ENCODE measurements around the gene CD99L2.

DNA sequence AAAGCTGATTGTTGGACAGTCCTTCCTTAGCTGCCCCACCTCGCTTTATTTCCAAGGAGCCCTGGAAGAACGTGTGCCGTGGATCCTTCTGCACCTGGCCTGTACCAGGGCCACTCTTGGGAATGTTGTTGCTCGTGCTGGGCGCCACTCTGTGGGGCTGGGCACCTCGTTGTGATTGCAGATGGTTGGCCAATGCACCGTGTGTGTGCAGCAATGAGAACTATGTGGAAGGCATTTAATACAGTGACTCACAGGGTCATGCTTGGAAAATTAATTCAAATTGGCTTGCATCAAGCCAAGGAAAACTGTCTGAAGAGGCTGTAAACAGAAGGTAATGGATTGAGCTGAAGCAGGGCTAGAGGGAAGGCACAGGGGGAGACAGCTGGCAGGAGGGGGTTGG, 37.0 kb upstream of the CD99L2 start:
- TF ChIP-seq, protein P1, sequence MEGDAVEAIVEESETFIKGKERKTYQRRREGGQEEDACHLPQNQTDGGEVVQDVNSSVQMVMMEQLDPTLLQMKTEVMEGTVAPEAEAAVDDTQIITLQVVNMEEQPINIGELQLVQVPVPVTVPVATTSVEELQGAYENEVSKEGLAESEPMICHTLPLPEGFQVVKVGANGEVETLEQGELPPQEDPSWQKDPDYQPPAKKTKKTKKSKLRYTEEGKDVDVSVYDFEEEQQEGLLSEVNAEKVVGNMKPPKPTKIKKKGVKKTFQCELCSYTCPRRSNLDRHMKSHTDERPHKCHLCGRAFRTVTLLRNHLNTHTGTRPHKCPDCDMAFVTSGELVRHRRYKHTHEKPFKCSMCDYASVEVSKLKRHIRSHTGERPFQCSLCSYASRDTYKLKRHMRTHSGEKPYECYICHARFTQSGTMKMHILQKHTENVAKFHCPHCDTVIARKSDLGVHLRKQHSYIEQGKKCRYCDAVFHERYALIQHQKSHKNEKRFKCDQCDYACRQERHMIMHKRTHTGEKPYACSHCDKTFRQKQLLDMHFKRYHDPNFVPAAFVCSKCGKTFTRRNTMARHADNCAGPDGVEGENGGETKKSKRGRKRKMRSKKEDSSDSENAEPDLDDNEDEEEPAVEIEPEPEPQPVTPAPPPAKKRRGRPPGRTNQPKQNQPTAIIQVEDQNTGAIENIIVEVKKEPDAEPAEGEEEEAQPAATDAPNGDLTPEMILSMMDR (IDR thresholded peaks at IDR 0.05; ENCODE audit: low read depth, low read length, poor library complexity, severe bottlenecking) = no peak
- no peak for TF ChIP-seq EZH2phosphoT487 (IDR thresholded peaks at IDR 0.05; ENCODE audit: borderline replicate concordance, low read length)
